Activated B cell treated with CpG ODN at 0.5 μM for 24 hours (primary cell): Measurements from ENCODE around the gene KCNJ6. TPM values are rescaled to one million over a fixed set of nuclear protein-coding genes. Genes with fewer than 3 reads are reported as not detected.

ENCODE experiments used
- ATAC-seq: fragments of 200-7000 bp; cut with Tn5 transposase; one replicate; pipeline ENCODE4 v1.10.0; 2021; ENCODE audit warnings: low read depth, mild to moderate bottlenecking, moderate library complexity
- CTCF ChIA-PET: fragments of 350-600 bp; sonication (Branson Sonifier 250); formaldehyde crosslinking; loops from one replicate; lab custom pipeline; 2021; ENCODE audit warnings: antibody characterized with exemption; lab: Charles Lee
- POLR2A ChIA-PET: fragments of 350-600 bp; sonication (Branson Sonifier 250); formaldehyde crosslinking; loops from one replicate; lab custom pipeline; 2021; ENCODE audit warnings: antibody characterized with exemption; lab: Charles Lee
- DNase-seq: peaks from one replicate; pipeline ENCODE4 v3.0.0; 2022
- H3K27ac Mint-ChIP-seq: one replicate; pipeline ENCODE4 v1.8.0; 2020; ENCODE audit warnings: mixed read lengths
- H3K27me3 Mint-ChIP-seq: one replicate; pipeline ENCODE4 v1.8.0; 2021; ENCODE audit warnings: mixed read lengths
- H3K36me3 Mint-ChIP-seq: one replicate; pipeline ENCODE4 v1.8.0; 2021; ENCODE audit warnings: low read depth, mixed read lengths
- H3K4me1 Mint-ChIP-seq: one replicate; pipeline ENCODE4 v1.8.0; 2021; ENCODE audit warnings: mixed read lengths
- H3K4me3 Mint-ChIP-seq: one replicate; pipeline ENCODE4 v1.8.0; 2020; ENCODE audit warnings: mild to moderate bottlenecking, mixed read lengths
- H3K9me3 Mint-ChIP-seq: one replicate; pipeline ENCODE4 v1.8.0; 2020; ENCODE audit warnings: mixed read lengths
- CTCF ChIP-seq: fragments of 200-600 bp; IDR thresholded peaks from one replicate; pipeline ENCODE4 v1.8.0; 2022; ENCODE audit warnings: antibody characterized with exemption, mild to moderate bottlenecking
- intact Hi-C: fragments of 100-400 bp; cut with micrococcal nuclease; formaldehyde crosslinking; loops from one replicate; pipeline ENCODE4 v1.15.1; 2024
- total RNA-seq: library from RNA; stranded (reverse); gene quantifications from 2 replicates; pipeline ENCODE4 v1.2.3, GENCODE V29; 2022

The KCNJ6 gene
- total RNA-seq, 1 donor from 2014 or later = not detected

- Mint-ChIP-seq H3K9me3 (no peaks in the 10 kb centered on the region), H3K27ac (no peak overlapping the region), H3K36me3 (no peaks in the 10 kb centered on the region), H3K4me1 (no peaks in the 10 kb centered on the region), H3K27me3 (peaks cover 19% of the 10 kb centered on the region), H3K4me3 (no peak overlapping the region)
- ChIA-PET POLR2A (no interaction called here), CTCF (no interaction called here)
- no peak for TF ChIP-seq CTCF
- no peak for ATAC-seq
- no peak for DNase-seq
- intact Hi-C loops = no loop called here
Measured at GRCh38 chr21:37571442-37571841, 344.8 kb downstream of the KCNJ6 start.

GRCh38 chr21:37568916-37569315 lies 347.3 kb downstream of the KCNJ6 start:
- Mint-ChIP-seq H3K4me1 (peaks cover 12% of the 10 kb centered on the region), H3K9me3 (no peaks in the 10 kb centered on the region), H3K36me3 (peaks cover 3% of the 10 kb centered on the region), H3K27me3 (peaks cover 16% of the 10 kb centered on the region), H3K27ac (no peak overlapping the region), H3K4me3 (no peak overlapping the region)
- CTCF ChIA-PET = no interaction called here
- intact Hi-C loops = no loop called here
- ATAC-seq (no peak), DNase-seq (no peak)
- TF ChIP-seq CTCF = no peak
- POLR2A ChIA-PET = no interaction called here

- Mint-ChIP-seq H3K4me3 (no peak overlapping the region), H3K9me3 (no peaks in the 10 kb centered on the region), H3K27ac (no peak overlapping the region), H3K27me3 (peaks cover 16% of the 10 kb centered on the region), H3K36me3 (peaks cover 3% of the 10 kb centered on the region), H3K4me1 (peaks cover 12% of the 10 kb centered on the region)
- ATAC-seq (no peak), DNase-seq (no peak)
- CTCF ChIA-PET = no interaction called here
- intact Hi-C loops = no loop called here
- POLR2A ChIA-PET = interaction anchor here (0.7 kb wide), 1 partner anchor 579 kb away, joined by 3 read pairs; no protein-coding TSS in a partner anchor
- TF ChIP-seq CTCF = no peak
Measured at GRCh38 chr21:37568415-37568814, 347.8 kb downstream of the KCNJ6 start.

- intact Hi-C loops = no loop called here
- ChIA-PET POLR2A (no interaction called here), CTCF (no interaction called here)
- Mint-ChIP-seq H3K9me3 (no peaks in the 10 kb centered on the region), H3K27ac (no peak overlapping the region), H3K27me3 (peaks cover 11% of the 10 kb centered on the region), H3K4me3 (no peak overlapping the region), H3K4me1 (peaks cover 21% of the 10 kb centered on the region), H3K36me3 (peaks cover 3% of the 10 kb centered on the region)
- no peak for DNase-seq
- no peak for ATAC-seq
- no peak for TF ChIP-seq CTCF
Measured at GRCh38 chr21:37566790-37567615, 349.3 kb downstream of the KCNJ6 start.

GRCh38 chr21:37565530-37566223 lies 350.6 kb downstream of the KCNJ6 start:
- intact Hi-C loops = loop anchor here (2.0 kb wide), 3 partner anchors 33 to 1879 kb away; partner anchors contain the start of genes BRWD1 and LCA5L
- ATAC-seq (no peak), DNase-seq (no peak)
- Mint-ChIP-seq H3K4me3 (no peak overlapping the region), H3K27ac (no peak overlapping the region), H3K27me3 (peaks cover 5% of the 10 kb centered on the region), H3K36me3 (peaks cover 3% of the 10 kb centered on the region), H3K4me1 (peaks cover 21% of the 10 kb centered on the region), H3K9me3 (no peaks in the 10 kb centered on the region)
- ChIA-PET POLR2A (no interaction called here), CTCF (no interaction called here)
- no peak for TF ChIP-seq CTCF
